GM21786 (cell line): ENCODE data around the gene DLGAP4.

Experiments
- ATAC-seq: cut with Tn5 transposase; IDR thresholded peaks from one replicate; pipeline ENCODE4 v1.9.1; 2021; ENCODE audit not compliant: unreplicated experiment

The DLGAP4 gene

DNA sequence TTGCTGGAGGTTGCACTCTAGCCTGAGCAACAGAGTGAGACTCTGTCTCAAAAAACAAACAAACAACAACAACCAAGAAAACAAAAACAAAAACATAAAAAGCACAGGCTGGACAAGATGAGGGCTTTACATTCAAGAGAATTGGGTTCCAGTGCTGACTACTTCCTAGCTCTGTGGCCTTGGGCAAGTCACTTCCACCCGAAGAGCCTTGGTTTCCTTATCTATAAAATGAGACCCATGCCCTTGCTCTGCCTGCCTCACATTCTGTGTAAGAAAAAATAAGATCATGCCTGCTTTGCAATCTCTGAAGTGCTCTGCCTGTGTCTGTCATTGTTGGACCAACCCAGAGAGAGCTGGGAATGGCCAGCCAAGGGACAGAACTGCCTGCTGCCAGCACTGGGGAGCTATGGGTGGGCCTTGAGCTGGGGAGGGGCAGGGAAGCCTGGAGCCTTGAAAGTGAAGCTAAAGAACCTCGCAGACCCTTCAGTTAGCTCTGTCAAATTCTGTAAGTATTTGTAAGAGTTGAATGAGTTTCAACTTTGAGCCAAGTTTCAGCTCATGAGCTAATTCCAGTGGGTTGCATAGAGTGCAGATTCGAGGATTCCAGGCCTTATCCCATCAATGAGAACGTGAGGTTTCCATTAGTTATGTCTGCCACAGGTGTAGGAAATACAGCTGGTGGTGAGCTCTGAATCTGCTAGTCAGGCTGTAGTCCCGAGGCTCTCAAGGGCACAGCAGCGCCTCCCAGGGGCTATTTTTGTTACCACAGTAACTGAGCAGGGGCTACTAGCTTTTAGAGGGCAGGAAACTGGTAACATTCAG lies 93.2 kb downstream of the DLGAP4 start:
- ATAC-seq: no peak

DNA sequence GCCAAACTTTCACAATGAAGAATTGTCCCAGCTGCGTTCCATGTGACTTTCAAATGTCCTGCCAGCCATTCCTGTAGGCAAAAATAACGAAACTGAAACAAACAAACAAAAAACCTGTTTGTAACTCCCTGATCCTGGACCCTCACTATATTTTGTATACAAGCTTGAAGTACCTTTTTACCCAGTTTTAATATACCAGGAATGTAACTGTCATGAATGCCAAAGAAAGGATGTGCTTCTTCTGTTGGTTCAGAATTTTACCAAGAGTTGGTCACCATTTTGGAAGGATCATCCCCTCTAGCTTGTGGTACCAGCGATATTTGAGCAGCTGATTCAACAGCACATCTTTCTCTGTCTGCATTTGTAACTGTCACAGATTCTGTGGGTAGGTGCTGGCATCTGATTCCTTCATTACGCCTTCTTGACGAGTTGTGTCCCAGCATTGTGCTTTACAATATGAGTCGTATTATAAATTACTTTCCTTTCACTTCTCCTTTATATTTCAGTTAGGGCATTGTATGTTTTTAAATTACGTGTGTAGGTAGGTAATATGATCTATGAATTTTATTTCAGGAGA lies 93.9 kb downstream of the DLGAP4 start:
- ATAC-seq: no peak

DNA sequence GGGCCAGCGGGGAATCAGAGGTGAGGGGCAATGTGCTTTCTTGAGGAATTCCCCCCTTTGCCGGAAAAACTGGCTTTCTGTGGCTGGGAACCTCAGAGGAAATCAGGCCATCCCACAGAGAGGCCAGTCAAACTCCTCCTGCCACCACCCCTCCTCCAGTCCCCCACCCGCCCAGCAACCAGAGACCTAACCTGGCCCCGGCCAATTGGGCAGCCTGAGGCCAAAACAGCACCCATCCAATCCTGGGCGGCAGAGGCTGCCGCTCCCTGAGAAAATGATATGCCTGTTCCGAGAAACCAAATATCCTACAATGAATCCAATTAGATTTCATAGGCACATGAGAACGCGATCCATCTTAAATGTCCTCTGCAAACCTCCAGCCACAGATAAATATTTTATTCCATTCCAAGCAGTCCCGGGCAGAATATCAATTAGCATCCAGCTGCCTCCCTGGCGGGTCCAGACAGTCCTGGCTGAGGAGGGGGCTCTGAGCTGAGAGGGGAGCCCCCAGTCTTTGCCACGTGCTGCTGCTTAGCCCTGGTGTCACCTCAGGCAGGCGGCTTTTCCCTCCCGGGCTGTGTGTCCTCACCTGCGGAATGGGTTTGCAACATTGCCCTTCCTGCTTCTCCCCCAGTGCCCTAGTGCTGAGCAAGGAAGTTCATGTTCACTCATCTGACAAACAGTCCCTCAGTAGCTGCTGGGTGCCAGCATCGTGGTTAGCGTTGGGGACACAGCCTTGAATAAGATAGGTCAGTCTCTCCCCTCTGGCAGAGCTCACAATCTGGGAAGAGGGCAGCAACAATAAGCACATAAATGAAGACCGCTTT lies 95.0 kb downstream of the DLGAP4 start:
- no peak for ATAC-seq

DNA sequence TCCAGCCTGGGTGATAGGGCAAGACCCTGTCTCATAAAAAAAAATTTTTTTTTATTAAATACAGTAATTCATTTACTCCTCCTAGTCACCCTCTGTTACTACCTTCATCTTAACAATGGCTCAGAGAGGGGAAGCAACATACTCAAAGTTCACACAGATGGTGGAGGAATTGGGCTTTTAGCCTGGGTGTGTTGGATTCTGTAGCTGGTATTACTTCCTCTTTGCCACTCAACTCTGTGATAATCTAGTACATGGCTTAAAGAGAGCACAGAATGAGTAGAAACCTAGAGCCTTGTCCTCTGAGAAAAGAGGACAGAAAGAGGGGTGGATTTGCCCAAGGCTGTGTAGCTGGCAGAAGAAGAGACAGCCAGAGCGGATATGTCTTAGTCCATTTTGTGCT lies 96.6 kb downstream of the DLGAP4 start:
- ATAC-seq: no peak

DNA sequence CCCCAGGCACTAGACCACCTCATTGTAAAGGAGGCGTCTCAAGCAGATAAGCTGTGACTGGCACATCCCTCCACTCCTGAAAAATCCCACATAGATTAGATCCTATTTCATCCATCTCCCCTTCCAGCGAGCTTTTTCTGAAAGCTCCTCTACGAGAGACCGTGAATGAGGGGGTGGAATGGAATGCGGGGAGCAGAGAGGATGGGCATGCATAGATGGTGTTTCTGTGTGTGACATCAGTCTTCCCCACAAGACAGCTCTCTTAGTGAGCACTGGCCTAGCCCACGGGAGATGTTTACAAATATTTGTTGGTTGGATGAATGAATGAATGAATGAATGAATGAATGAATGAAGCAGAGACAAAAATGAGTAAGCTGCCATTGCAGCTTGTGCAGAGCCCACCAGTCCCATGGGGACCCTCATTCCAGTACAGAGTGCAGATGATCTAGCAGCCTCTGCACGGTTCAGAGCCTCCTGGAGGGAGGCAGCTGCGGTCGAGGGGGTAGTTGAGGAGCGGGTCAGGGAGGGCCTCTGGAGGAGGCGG lies 98.4 kb downstream of the DLGAP4 start:
- ATAC-seq: no peak

DNA sequence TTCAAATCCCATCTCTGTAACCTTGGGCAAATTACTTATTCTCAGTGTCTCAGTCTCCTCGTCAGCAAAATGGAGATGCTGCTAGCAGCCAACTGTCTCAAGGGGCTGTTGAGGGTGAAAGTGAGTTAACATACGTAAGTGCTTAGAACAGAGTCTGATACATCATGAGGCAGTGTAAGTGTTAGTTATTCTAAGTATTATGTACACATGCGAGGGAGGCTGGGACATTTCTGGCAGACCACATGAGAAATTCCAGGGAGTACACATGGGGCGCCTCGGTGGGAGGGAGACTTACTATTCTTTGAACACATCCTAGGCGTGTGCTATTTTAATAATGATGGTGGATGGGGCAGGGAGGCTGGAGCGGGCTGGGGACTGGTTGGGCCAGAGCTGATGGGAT lies 99.1 kb downstream of the DLGAP4 start:
- no peak for ATAC-seq

DNA sequence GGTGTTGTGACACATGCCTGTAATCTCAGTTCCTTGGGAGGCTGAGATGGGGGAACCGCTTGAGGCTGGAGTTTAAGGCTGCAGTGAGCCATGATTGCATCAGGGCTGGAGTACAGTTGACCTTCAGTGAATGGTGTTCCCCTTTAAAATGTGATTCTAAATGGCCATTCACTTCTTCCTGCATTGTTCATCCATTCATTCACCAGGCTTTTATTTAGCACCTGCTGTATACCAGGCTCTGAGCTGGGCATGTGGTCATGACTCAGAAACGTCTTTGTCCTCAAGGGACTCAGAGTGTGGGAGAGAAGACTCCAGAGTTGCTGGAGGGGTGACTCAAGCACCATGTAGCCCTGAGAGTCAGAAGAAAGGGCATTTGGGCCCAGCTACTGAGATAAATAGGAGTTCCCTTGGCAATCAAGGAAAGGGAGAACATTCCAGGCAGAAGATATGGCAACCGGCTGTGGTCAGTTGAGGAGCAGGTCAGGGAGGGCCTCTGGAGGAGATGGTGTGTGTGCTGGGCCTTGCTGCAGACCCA lies 101.1 kb downstream of the DLGAP4 start:
- ATAC-seq: no peak

DNA sequence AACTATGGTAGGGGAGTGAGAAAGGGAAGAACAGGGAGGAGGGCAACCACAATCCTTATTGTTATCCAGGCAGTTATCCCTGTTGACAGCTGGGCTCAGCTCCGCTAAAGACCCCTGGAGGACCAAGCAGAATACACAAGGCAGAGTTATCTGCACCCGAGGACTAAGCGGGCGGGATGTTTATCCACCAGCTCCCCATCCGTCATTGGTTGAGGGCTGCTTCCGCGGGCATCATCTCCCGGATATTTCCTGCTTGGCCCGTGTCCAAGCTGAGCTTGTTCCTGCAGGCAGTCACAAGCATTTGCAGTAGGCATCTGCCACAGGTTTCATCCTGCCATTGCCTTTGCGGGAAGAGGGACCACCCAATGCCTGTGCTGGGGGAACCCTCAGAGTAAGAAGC lies 102.1 kb downstream of the DLGAP4 start:
- no peak for ATAC-seq

DNA sequence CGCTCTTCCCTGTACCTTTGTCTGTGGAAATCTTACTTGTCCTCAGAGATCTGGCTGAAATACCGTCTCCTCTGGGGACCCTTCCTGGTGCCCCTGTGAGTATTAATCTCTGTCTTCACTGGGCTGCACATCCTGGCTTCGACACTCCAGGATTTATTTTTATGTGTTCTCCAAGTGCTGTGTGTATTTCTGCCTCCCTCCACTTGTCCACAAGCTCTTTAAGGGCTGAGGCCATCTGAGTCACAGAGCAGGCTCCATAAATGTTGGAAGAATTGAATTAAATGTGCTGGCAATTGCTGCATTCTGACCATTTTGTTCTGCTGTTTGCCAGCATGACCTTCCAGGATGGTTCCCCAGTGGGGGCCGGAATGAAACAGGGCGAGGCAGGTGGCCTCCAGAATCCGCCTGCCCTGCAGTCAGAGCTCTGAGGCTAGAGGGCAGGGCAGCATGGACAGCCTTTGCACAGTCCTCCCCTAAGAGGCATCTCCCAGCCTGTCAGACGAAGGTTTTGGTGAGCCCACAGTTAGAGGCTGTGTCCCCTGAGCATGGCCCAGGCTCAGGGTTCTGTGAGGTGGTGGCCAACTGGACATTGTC lies 105.8 kb downstream of the DLGAP4 start:
- no peak for ATAC-seq

DNA sequence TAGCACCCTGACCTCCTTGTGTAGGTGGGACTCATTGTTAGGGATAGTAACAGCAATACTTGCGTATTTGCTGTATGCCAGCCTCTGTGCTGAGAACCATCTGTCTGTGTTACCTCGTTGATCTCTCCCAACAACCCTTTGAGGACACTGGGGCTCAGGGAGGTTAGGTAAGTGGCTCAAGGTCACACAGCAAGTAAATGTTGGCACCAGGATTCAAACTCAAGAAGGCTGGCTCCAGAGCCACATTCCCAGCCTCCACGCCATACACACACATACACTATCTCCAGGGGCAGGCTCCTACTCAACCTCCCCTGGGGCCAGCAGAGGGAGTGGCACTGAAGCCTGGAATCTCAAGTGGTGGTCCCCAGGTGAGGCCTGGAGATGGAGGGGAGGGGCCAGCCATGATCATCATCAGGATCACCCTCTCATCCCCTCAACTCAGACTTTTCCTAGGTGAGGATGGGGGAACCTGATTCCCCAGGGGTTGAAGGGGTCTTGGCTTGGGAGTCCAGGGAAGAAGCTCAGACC lies 109.4 kb downstream of the DLGAP4 start:
- ATAC-seq: no peak

DNA sequence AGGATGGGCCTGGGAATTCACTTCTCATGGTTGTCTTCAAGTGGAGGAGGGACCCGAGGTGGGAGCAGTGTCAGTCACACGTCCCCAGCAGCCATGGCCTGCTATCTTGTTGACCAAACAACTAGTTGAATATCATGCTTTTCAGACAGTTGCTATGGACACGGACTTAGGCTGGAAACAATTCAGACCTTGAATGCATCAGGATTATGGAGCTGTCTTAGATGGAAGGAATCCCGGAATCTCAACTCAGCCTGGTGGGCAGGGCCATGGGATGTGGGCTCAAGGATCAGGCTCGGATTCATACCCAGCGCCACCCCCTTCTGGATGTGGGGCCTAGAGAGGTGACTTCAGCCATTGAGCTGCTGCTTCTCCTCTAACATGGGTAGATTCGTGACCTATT lies 112.6 kb downstream of the DLGAP4 start:
- ATAC-seq: no peak

DNA sequence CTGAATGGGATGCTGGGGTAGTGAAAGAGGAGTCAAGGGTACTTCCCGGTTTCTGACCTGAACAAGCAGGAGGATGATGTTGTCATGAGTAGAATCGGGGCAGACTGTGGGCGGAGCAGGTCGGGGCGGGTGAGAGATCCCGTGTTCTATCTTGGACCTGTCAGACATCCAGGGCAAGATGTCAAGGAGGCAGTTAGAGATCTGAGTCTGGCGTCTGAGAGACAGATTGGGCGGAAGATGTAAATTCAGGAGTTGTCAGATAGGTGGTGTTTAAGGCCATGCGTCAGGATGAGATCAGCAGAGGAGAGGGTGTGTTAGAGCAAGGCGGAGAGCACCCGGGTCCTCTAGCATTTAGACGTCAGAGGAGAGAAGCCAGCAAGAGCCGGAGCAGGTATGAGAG lies 115.5 kb downstream of the DLGAP4 start:
- ATAC-seq: no peak

DNA sequence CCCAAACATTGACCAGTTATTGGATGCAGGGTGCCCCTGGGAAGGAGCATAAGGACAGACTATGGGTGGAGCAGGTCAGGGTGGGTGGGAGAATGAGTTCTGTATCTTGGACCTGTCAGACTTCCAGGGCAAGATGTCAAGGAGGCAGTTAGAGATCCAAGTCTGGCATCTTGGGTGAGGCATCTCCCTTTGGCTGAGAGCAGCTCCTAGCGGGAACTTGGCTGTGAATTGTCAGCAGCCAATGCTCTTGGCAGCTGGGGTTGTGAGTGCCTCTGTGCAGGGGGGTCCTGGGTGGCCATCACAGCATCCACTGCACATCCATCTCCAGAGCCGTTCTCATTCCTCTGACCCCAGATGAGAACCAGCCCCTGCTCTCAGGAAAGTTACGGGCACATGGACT lies 118.2 kb downstream of the DLGAP4 start:
- ATAC-seq: no peak

DNA sequence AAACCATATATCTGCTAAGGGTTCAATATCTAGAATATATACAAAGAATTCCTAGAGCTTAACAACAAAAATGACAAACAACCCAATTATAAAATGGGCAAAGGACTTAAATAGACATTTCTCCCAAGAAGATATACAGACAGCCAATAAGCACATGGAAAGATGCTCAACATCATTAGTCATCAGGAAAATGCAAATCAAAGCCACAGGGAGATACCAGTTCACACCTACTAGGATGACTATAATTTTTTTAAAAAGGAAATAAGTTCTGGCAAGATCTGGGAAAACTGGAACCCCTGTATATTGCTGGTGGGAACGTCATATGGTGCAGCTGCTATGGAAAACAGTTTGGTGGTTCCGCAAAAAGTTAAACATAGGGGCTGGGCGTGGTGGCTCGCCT lies 119.0 kb downstream of the DLGAP4 start:
- no peak for ATAC-seq

DNA sequence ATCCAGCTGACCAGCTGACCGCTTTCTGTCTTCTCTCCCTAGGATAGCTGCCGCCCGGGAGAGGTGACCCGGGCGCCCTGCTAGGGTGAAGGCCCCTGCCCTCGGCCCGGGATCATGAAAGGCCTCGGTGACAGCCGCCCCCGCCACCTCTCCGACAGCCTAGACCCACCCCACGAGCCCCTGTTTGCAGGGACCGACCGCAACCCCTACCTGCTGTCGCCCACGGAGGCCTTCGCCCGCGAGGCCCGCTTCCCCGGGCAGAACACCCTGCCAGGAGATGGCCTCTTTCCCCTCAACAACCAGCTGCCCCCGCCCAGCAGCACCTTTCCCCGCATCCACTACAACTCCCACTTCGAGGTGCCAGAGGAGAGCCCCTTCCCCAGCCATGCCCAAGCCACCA lies 125.5 kb downstream of the DLGAP4 start:
- no peak for ATAC-seq

DNA sequence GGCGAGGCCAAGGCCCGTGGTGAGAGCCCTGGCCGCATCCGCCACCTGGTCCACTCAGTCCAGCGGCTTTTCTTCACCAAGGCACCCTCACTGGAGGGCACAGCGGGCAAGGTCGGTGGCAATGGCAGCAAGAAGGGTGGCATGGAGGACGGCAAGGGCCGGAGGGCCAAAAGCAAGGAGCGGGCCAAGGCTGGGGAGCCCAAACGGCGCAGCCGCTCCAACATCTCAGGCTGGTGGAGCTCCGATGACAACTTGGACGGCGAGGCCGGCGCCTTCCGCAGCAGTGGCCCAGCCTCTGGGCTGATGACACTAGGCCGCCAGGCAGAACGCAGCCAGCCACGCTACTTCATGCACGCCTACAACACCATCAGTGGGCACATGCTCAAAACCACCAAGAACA lies 126.0 kb downstream of the DLGAP4 start:
- ATAC-seq: no peak

DNA sequence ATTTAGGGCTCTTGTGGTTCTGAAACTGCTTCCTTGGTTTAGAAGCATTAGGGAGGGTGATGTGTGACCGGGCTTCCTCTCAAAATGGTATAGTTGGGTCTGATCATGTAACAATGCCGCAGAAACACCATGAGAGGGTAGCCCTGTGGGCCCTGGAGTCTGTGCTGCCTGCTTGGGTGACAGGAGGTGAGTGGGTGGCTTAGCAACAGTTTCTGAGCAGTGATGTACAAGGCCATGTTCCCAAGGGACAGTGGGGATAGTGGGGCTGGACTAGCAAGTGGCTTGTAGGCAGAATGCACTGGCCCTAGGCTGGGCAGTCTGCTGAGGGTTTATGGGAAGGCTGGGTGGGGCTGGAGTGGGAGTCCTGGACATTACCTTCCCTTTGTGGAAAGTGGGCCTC lies 128.2 kb downstream of the DLGAP4 start:
- ATAC-seq: no peak

DNA sequence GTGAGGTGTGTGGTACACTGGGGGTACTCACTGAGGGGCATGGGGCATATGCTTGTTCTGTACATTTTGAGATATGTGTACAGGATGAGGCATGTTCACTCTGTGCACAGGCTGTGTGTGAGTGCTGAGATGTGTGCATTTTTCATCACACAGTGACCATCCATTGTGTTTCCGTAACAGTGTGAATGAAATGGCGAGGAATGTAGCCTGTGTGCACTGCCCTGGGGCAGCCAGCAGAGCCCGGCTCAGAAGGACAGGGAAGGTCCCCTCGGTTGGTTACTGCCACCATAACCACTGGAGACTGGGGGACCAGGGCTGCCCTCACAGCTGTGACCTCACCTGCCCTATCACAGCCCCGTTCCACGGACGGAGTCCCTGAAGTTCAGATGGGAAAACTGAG lies 129.0 kb downstream of the DLGAP4 start:
- no peak for ATAC-seq

DNA sequence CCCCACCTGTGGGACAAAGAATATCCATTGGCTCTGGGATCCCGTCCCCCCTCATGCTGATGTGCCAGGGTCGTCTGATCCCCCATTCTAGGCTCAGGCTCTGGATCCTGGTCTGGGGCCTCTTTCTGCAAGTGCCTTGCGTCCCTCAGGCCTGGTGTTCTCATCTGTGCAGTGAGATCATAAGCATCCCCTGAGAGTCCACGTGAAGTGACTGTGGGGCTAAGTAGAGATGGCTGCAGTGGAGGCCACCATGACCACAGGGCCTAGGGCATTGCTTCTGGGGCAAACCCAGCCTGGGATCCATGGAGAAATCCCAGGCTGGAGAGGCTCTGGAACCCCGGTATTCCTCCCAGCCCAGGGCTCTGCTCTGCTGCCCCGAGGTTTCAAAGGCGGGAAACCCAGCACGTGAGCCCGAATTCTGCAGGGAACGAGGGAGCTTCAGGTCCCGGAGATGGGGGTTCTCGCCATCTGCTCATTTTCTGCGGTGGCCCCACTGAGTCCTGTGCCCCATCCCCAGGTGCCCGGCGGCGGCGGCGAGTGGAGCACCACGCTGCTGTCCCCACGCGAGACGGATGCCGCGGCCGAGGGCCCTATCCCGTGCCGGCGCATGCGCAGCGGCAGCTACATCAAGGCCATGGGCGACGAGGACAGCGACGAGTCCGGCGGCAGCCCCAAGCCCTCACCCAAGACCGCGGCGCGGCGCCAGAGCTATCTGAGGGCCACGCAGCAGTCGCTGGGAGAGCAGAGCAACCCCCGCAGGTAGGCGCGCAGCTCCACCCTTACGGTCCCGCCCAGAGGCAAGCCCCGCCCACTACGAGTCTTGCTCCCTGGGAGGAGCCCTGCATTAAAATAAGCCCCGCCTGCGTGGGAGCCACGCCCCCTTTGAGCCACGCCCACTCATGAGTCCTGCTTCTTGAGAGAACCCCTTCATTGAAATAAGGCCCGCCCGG lies 129.7 kb downstream of the DLGAP4 start:
- ATAC-seq: no peak
